ENCODE results near the gene PTPRR.
A peak's percentile ranks its signal among the peaks of the same experiment; 100 is the strongest.

PTPRR gene

GRCh38 chr12:70605976-70606375, 314.6 kb downstream of the PTPRR start:
- no peak for DNase-seq (ENCODE audit: low read depth in 2 of 2)

DNA sequence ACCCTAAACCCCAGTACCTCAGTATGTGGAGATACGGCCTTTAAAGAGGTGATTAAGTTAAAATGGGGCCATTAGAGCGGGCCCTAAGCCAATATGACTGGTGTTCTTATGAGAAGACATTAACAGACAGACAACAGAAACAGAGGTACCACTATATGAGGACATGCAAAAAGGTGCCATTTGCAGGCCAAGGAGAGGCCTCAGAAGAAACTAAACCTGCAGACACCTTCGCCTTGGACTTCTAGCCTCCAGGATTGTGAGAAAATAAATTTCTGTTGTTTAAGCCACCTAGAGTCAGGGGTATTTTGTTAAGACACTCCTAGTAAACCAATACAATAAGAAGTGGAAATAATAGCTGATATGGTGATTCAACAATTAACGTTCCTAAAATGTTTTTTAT, 315.9 kb downstream of the PTPRR start:
- DNase-seq (ENCODE audit: low read depth in 2 of 2), result no peak

DNA sequence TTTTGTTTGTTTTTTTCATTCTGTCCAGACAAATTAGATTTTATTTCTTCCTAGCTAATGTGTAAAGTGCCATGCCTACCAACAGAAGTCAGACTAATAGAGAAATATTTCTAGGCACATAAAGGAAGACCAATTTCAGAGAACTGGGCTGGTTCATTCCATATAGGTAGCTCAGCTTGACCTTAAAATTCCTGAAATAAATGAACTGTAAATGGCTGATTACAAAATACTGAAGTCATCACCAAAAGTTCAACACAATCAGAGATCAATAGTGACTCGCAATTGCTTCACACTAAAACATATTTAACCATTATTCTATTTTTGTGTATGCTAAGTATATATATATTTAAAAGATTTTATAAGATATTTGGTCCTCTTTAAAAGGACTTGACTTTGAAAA, 317.5 kb downstream of the PTPRR start:
- DNase-seq (ENCODE audit: low read depth in 2 of 2), result no peak

DNA sequence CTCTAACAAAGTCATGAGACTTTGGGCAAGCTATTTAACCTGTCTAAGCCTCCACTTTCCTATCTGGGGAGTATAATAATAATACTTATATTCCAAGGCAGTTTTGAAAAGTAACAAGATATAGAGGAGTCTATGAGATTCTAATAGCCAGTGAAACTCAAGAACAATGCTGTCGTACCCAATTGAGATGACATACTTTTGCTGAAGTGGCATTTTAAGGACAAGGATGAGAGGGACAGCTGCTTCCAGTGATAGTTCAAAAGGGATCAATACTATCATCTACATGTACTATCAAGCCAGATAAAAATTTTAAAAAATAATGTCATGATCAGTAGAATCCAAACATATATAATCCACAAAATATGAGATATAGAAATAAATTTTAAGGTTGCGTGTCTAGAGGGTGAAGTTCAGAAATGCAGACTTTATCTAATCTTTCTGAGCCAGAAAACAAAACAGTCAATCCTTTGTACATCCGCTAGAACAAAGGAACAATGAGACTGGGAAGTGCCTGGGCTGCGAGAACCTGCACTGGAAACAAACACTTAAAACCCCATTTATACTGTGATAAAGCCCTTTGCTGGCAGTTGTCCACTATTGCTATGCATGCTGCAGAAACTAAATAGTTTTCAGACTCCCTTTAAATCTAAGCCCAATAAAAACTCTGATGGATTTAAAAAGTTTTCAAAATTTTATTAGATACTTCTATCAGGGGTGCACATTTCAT, 321.9 kb downstream of the PTPRR start:
- DNase-seq (ENCODE audit: low read depth in 2 of 2), result no peak

DNA sequence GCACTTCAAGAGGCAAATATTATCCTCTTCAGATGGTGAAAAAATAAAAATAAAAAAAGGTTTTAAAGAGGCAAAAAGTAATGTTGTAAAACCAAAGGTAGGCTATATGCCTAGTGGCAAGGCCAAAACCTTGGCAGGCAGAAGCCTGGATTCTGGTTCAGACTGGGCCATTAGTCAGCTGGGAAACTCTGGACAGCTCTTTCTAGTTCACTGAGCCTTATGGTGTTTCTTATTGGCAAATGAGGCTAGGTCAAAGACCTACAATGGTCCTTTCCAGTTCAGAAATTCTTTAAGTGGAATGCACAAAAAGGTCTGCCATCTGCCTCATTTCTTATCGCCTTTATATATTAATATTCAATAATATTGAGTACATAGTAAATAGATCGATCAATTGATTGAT, 327.9 kb downstream of the PTPRR start:
- no peak for DNase-seq (ENCODE audit: low read depth in 2 of 2)

DNA sequence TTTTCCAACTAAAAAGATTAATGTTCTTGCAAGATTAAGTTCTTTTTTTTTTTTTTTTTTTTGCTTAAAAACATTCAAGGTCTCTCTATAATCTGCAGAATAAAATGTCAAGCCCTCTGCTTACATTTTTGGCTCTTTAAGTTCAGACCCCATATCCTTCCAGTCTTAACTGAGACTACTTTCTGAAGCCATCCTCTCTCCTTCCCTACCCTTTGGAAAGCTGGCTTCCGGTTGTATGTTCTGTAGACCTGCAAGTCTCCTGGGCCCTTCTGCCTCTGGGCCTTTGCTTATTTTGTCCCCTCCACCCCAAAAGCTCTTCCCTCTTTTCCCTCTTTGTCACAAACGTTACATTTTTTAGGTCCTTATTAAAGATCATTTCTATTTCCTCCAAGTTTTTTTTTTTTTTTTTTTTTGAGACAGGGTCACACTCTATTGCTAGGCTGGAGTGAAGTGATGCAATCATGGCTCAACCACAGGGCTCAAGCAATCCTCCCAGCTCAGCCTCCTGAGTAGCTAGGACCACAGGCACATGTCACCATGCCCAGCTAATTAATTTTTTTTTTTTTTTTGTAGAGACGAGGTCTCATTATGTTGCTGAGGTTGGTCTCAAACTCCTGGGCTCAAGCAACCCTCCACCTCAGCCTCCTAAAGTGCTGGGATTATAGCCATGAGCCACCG, 329.9 kb downstream of the PTPRR start:
- no peak for DNase-seq (ENCODE audit: low read depth in 2 of 2)

DNA sequence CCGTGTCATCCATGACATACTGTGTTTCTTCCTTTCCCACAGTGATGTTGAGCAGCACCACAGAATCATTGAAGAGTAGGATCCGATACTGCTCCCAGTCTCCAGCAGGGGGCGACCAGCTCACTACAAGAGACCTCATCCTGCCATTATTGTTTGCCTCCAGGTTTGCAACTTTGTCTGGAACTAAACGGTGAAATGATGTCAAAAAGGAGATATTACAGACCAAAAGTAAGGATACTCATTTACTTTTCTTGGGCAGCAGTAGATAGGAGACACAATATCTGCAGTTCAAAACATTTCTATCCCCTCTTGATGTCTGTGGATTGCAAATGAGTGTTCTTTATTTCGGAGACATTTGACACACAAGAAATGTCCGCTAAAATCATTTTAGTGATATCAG, 330.5 kb downstream of the PTPRR start:
- peak; percentile 3 to 31 for DNase-seq (ENCODE audit: low read depth in 2 of 2)

All from stimulated activated CD8-positive, alpha-beta memory T cell treated with anti-CD3 and anti-CD28 coated beads, Interleukin-15, amount 100 ng/mL, for 48 hours (primary cell).